ENCODE results near the gene FNDC3B.

DNA sequence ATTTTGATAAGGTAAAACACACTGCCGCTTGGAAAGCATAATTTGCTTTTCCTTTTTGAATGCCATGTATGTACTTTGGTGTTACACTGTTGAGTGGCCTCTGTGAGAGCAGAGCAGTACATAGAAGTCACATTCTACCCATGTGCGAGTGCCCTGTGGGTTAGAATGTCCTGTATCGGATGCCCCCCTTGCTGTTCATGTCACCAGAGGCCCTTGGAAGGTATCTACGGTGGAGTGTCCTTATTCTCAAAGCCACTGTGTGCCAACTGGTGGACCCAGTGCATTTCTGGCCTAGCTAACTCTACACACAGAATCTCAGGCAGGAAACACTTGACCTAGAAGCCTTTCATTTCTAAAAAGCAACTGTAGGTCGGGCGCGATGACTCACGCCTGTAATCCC is 271.8 kb downstream of the FNDC3B start:
- TF ChIP-seq CTCF (IDR thresholded peaks at IDR 0.05) (no peak), POLR2A (IDR thresholded peaks at IDR 0.05) (no peak)

All from testis (tissue), 2 donors.